Muscle layer of colon (tissue), 2 donors: ENCODE measurements around the gene PPARA.
"Not testable (repeated sequence)": the region's sequence is repeated elsewhere in the genome, so short reads cannot be mapped to it uniquely, and the experiment has no call there.

ENCODE experiments used
- H3K27ac ChIP-seq: one replicate; pipeline ENCODE4 v1.7.0; 2013; ENCODE audit warnings: low read depth, mild to moderate bottlenecking, low read length, moderate library complexity
- H3K27me3 ChIP-seq, 2 donors: one replicate each; pipeline ENCODE4 v1.7.0; 2013; ENCODE audit warnings: low read length in 2 of 2, mild to moderate bottlenecking in 2 of 2; ENCODE audit not compliant: insufficient read depth in 2 of 2, control insufficient read depth in 1 of 2
- H3K36me3 ChIP-seq: one replicate; pipeline ENCODE4 v1.7.0; 2013; ENCODE audit warnings: mild to moderate bottlenecking, low read length; ENCODE audit not compliant: insufficient read depth
- H3K4me1 ChIP-seq: one replicate; pipeline ENCODE4 v1.7.0; 2013; ENCODE audit warnings: mild to moderate bottlenecking, low read length; ENCODE audit not compliant: insufficient read depth
- H3K4me3 ChIP-seq, 2 donors: one replicate each; pipeline ENCODE4 v1.7.0; 2013; ENCODE audit warnings: low read length in 2 of 2, low read depth in 1 of 2, mild to moderate bottlenecking in 1 of 2, moderate library complexity in 1 of 2
- H3K9ac ChIP-seq: one replicate; pipeline ENCODE4 v1.7.0; 2013; ENCODE audit warnings: low read length
- H3K9me3 ChIP-seq: one replicate; pipeline ENCODE4 v1.7.0; 2013; ENCODE audit warnings: mild to moderate bottlenecking, low read length
- donor health status: abdominal sarcoma.
- donor health status: Adenocarcinoma of cecum.

The PPARA gene

GRCh38 chr22:46264520-46264919 is 114.2 kb downstream of the PPARA start:
- H3K4me3 ChIP-seq, H3K27ac ChIP-seq, H3K9ac ChIP-seq, H3K36me3 ChIP-seq, H3K9me3 ChIP-seq, H3K27me3 ChIP-seq: not testable (repeated sequence)
- H3K4me1 ChIP-seq: peaks cover 12% of the 10 kb centered on the region

- H3K9me3 ChIP-seq, H3K9ac ChIP-seq, H3K27me3 ChIP-seq, H3K4me3 ChIP-seq, H3K27ac ChIP-seq, H3K36me3 ChIP-seq: not testable (repeated sequence)
- peaks cover 14% of the 10 kb centered on the region for H3K4me1 ChIP-seq
These were observed 115.3 kb downstream of the PPARA start for GRCh38 chr22:46265627-46266026.

- Histone ChIP-seq H3K4me3 (peak within 1 kb of the TSS; percentile 86 to 88), H3K27ac (peak within 1 kb of the TSS; percentile 84), H3K36me3 (peaks cover 10% of the 10 kb centered on the region), H3K9me3 (no peaks in the 10 kb centered on the region), H3K4me1 (peaks cover 14% of the 10 kb centered on the region), H3K27me3 (no peaks in the 10 kb centered on the region), H3K9ac (peak within 1 kb of the TSS; percentile 61)
These were observed 117.3 kb downstream of the PPARA start, which contains the start of gene TTC38 for GRCh38 chr22:46267431-46268279. Gene TTC38, plus strand, starts transcription at chr22:46268008. Its CDS starts 32 bp downstream, at chr22:46268040.

- peaks cover 14% of the 10 kb centered on the region for H3K4me1 ChIP-seq
- no peaks in the 10 kb centered on the region for H3K27me3 ChIP-seq
- H3K27ac ChIP-seq: no peak overlapping the region
- peaks cover 20% of the 10 kb centered on the region for H3K36me3 ChIP-seq
- no peak overlapping the region for H3K4me3 ChIP-seq
- no peaks in the 10 kb centered on the region for H3K9me3 ChIP-seq
- no peak overlapping the region for H3K9ac ChIP-seq
These were observed 119.2 kb downstream of the PPARA start for GRCh38 chr22:46269564-46269963.

GRCh38 chr22:46272196-46272595 is 121.9 kb downstream of the PPARA start:
- H3K9me3 ChIP-seq: no peaks in the 10 kb centered on the region
- H3K36me3 ChIP-seq: peaks cover 35% of the 10 kb centered on the region
- H3K27me3 ChIP-seq: no peaks in the 10 kb centered on the region
- no peak overlapping the region for H3K4me3 ChIP-seq
- H3K9ac ChIP-seq: no peak overlapping the region
- H3K27ac ChIP-seq: no peak overlapping the region
- H3K4me1 ChIP-seq: peaks cover 14% of the 10 kb centered on the region

- H3K4me1 ChIP-seq: peaks cover 14% of the 10 kb centered on the region
- peaks cover 39% of the 10 kb centered on the region for H3K36me3 ChIP-seq
- no peak overlapping the region for H3K4me3 ChIP-seq
- H3K27ac ChIP-seq: no peak overlapping the region
- H3K9ac ChIP-seq: no peak overlapping the region
- no peaks in the 10 kb centered on the region for H3K27me3 ChIP-seq
- no peaks in the 10 kb centered on the region for H3K9me3 ChIP-seq
These were observed 122.6 kb downstream of the PPARA start for GRCh38 chr22:46272762-46273431.

GRCh38 chr22:46273432-46274148 is 123.3 kb downstream of the PPARA start:
- H3K36me3 ChIP-seq: peaks cover 46% of the 10 kb centered on the region
- no peak overlapping the region for H3K27ac ChIP-seq

GRCh38 chr22:46274381-46274780 is 124.1 kb downstream of the PPARA start:
- no peaks in the 10 kb centered on the region for H3K9me3 ChIP-seq
- no peak overlapping the region for H3K4me3 ChIP-seq
- no peaks in the 10 kb centered on the region for H3K27me3 ChIP-seq
- no peak overlapping the region for H3K27ac ChIP-seq
- peaks cover 4% of the 10 kb centered on the region for H3K4me1 ChIP-seq
- peaks cover 54% of the 10 kb centered on the region for H3K36me3 ChIP-seq
- H3K9ac ChIP-seq: no peak overlapping the region

More at GRCh38 chr22:46273432-46274148, 123.3 kb downstream of the PPARA start:
- no peaks in the 10 kb centered on the region for H3K27me3 ChIP-seq
- H3K9ac ChIP-seq: no peak overlapping the region
- peaks cover 10% of the 10 kb centered on the region for H3K4me1 ChIP-seq
- H3K9me3 ChIP-seq: no peaks in the 10 kb centered on the region
- H3K4me3 ChIP-seq: no peak overlapping the region

GRCh38 chr22:46275455-46276122 is 125.3 kb downstream of the PPARA start:
- Histone ChIP-seq H3K4me3 (no peak overlapping the region), H3K9ac (no peak overlapping the region), H3K9me3 (no peaks in the 10 kb centered on the region), H3K36me3 (peaks cover 66% of the 10 kb centered on the region), H3K27ac (no peak overlapping the region), H3K4me1 (no peaks in the 10 kb centered on the region), H3K27me3 (no peaks in the 10 kb centered on the region)

GRCh38 chr22:46276563-46276962 is 126.2 kb downstream of the PPARA start:
- H3K9me3 ChIP-seq: no peaks in the 10 kb centered on the region
- no peak overlapping the region for H3K9ac ChIP-seq
- H3K27ac ChIP-seq: no peak overlapping the region
- peaks cover 75% of the 10 kb centered on the region for H3K36me3 ChIP-seq
- H3K4me1 ChIP-seq: no peaks in the 10 kb centered on the region
- no peak overlapping the region for H3K4me3 ChIP-seq
- no peaks in the 10 kb centered on the region for H3K27me3 ChIP-seq
